LNCAP (cell line): ENCODE measurements around the gene B3GNT7.

Experiments used
- TF ChIP-seq, protein P1 (sequence below): fragments of 450-650 bp; IDR thresholded peaks from 2 replicates; pipeline ENCODE4 v1.5.1; 2017; ENCODE audit warnings: mild to moderate bottlenecking

The B3GNT7 gene

DNA sequence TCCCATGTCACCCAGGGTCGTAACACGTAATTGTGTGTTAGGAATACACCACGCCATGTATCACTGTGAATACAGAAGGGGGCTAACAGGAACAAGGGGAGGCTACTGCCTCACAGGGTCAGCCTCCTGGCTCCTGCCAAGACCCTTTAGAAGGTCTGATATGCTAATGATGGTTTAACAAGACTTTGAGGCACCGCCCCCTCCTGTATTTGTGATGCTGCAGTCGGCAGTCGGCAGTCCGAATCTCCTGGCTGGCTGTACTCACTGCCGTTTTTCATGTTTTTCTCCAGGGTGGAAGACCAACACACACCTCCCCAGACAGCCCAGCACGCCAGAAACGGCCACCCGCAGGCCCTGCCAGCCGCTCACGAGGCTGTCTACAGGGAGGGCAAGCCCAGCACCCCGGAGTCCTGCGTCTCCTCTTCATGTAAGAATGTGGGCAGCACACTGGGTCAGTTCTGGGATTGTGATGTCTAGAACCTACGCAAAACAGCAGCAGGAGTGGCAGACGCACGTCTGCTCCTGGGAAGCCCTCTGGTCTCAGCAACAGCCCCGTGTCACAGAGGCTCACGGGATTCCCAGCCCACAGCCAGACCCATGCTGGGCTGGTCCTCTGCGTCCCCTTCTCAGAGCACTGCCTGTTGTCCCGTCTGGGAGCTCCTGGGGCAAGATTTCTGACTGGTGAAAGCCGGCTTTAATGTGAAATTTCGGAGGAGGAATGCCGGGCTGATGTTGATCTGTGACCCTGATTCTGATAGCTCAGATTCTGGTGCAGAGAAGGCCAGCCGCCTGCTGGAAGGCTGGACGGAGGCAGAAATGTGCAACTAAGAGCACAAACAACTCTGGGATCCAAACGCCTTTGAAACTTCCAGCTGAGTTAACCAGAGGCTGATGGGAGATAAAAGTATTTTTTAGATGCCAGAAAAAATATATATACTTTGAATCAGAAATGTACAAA lies 39.7 kb upstream of the B3GNT7 start:
- TF ChIP-seq, protein P1, sequence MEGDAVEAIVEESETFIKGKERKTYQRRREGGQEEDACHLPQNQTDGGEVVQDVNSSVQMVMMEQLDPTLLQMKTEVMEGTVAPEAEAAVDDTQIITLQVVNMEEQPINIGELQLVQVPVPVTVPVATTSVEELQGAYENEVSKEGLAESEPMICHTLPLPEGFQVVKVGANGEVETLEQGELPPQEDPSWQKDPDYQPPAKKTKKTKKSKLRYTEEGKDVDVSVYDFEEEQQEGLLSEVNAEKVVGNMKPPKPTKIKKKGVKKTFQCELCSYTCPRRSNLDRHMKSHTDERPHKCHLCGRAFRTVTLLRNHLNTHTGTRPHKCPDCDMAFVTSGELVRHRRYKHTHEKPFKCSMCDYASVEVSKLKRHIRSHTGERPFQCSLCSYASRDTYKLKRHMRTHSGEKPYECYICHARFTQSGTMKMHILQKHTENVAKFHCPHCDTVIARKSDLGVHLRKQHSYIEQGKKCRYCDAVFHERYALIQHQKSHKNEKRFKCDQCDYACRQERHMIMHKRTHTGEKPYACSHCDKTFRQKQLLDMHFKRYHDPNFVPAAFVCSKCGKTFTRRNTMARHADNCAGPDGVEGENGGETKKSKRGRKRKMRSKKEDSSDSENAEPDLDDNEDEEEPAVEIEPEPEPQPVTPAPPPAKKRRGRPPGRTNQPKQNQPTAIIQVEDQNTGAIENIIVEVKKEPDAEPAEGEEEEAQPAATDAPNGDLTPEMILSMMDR, result no peak

DNA sequence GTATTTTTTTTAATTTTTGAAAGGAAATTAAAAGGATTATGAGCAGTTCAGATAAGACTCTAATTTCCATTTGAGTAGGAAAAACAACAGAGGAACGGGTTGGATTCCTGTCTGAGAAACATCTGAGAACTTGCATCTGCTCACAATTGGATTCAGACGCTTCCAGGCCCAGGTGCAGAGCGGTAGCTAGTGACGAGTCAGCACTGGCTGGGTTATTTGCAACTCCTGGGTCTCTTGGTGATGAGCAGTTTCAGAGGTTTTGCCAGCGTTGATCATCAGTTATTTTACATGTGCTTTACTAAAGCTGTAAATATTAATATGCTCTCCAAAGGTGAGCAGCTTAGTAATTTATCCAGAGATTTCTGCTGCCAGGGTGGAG lies 39.1 kb upstream of the B3GNT7 start:
- TF ChIP-seq, protein P1, result no peak

DNA sequence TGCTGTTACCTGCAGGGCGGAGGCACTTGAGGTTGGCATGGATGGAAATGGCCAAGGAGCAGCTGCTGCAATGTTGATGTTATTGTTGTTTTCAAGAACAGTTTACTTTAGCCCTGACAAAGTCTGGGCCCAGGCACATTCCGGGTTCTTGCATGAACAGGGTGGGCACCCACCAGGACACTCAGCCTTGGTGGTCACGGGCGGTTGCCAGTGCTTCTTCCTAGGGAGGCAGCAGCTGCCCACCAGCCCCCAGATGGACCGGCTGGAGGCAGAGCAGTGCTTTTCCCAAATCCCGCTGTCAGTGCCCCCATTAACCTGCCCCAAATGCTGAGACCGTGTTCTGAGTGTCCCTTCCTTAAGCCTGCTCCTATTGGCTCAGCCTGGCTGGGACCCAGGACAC lies 38.5 kb upstream of the B3GNT7 start:
- TF ChIP-seq, protein P1, result no peak

DNA sequence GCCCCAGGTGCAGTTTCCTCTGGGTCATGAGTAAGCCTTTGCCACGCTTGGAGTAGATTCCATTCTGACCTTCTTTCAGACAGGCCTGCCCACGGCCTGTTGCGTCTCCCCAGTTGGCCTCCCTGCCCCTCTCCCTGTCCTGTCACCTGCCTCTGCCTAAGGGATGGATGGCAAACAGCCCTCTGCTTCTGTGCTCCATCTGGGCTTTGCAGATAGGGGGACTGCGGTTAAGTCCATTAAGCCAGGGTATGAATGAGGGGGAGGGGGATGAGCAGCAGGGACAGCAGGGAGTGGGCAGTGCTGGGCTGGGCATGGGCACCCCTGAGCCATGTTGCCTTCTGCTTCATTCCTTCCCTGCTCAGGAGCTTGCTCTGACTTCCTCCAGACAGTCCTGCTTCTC lies 37.6 kb upstream of the B3GNT7 start:
- TF ChIP-seq, protein P1, result no peak

DNA sequence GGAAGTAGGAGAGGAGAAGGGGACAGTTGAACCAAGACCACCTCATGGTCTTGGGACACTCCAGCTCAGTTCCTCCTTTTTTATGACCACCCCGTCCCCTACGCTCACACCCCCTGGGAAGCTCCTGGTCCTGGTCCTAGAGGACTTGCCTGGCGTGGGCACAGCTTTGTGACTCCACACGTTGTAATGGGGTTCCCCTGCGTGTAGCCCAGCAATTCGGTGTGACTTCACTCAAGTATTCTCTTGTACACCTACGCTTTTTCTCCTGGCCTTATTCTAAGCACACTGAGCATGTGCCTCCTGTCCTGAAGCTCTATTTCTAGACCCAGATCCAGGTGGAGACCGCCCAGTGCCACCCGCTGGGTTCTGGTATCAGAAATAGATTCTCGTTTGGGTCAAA lies 36.1 kb upstream of the B3GNT7 start:
- TF ChIP-seq, protein P1, result no peak

DNA sequence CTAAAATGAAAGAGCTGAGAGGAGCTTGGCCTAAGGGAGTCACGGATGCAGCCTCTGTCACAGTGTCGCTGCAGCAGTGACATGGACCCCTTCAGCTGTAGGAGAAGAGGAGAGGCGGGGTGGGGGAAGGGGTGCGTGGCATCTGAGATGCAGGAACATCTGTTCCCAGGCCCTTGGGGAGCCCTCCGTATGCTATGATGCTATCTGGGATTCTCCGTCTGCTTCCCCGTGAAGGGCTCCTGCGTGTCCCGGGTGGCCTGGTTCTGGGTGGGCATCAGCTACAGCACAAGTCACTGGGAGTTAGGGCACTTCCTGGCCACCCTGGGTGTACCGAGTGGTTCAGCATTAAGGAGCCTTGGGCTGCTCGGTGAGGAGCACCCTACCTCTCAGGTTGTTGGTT lies 35.6 kb upstream of the B3GNT7 start:
- TF ChIP-seq, protein P1, result no peak

DNA sequence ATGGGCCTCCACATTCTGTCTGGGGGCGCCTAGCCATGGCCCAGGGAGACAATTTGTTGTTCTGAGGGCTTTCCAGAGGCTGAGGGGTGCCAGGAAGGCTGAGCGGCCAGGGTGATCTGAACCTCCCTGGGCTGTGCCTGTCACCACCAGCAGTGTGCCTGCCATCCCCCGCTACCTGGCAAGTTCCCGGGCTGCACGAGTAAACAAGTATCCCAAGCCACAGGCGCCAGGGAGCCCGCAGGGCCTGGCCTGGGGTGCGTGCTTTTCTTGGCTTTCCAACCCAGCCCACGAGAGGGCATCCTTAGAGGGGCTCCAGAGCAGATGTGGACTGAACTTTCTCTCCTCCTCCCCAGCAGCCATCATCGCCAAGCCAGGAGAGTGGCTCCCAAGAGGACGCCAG lies 35.1 kb upstream of the B3GNT7 start:
- TF ChIP-seq, protein P1, result no peak
